HEK293 (cell line): Measurements from ENCODE around the gene CELF6.

Experiments used
- CTCF ChIA-PET: fragments of 350-600 bp; formaldehyde crosslinking; extraction: SDS; loops from one replicate; lab custom pipeline; 2021; ENCODE audit warnings: antibody characterized with exemption; lab: Yijun Ruan, JAX
- POLR2A ChIA-PET: fragments of 300-600 bp; formaldehyde crosslinking; extraction: SDS; loops from one replicate; lab custom pipeline; 2020; ENCODE audit warnings: antibody characterized with exemption, inconsistent platforms; lab: Yijun Ruan, JAX
- H3K27ac ChIP-seq: fragments of 200-500 bp; sonication (Bioruptor generic); 2 replicates; pipeline ENCODE4 v1.5.1; 2014; ENCODE audit warnings: low read depth, low read length, control low read depth, inconsistent platforms; ENCODE audit errors: extremely low read depth
- H3K36me3 ChIP-seq, 2 experiments: fragments of 200-500 bp in 1 of 2; sonication (Bioruptor generic) in 1 of 2; 1 replicate in 1 of 2; 2 replicates in 1 of 2; pipeline ENCODE4 v1.5.1; 2014 to 2017; ENCODE audit warnings: inconsistent platforms in 2 of 2, low read length in 2 of 2; ENCODE audit not compliant: control insufficient read depth in 2 of 2, insufficient read depth in 1 of 2
- H3K4me1 ChIP-seq: fragments of 200-500 bp; sonication (Bioruptor generic); 2 replicates; pipeline ENCODE4 v1.5.1; 2014; ENCODE audit warnings: mild to moderate bottlenecking, low read length, inconsistent platforms; ENCODE audit not compliant: control insufficient read depth, insufficient read depth
- H3K4me3 ChIP-seq: 2 replicates; pipeline ENCODE4 v1.5.1; 2011; ENCODE audit warnings: low read depth, mild to moderate bottlenecking, control low read depth, low read length, moderate library complexity
- H3K9me3 ChIP-seq: fragments of 200-500 bp; sonication (Bioruptor generic); 2 replicates; pipeline ENCODE4 v1.5.1; 2014; ENCODE audit warnings: low read depth, low read length, inconsistent platforms; ENCODE audit not compliant: control insufficient read depth, insufficient read depth
- AEBP2 ChIP-seq: fragments of 450-650 bp; formaldehyde crosslinking; IDR thresholded peaks from 2 replicates; pipeline ENCODE4 v1.5.1; 2016; ENCODE audit warnings: missing biosample characterization, missing genetic modification characterization, borderline replicate concordance
- FEZF1 ChIP-seq: fragments of 450-650 bp; formaldehyde crosslinking; IDR thresholded peaks from 2 replicates; pipeline ENCODE4 v1.5.1; 2016; ENCODE audit warnings: missing biosample characterization, missing genetic modification characterization
- SCRT2 ChIP-seq: fragments of 450-650 bp; formaldehyde crosslinking; IDR thresholded peaks from 2 replicates; pipeline ENCODE4 v1.5.1; 2016; ENCODE audit warnings: missing biosample characterization, missing genetic modification characterization
- ZBTB10 ChIP-seq: fragments of 450-650 bp; formaldehyde crosslinking; IDR thresholded peaks from 2 replicates; pipeline ENCODE4 v1.5.1; 2016; ENCODE audit warnings: missing biosample characterization, missing genetic modification characterization
- ZBTB26 ChIP-seq: fragments of 450-650 bp; formaldehyde crosslinking; optimal IDR thresholded peaks from 2 replicates; pipeline ENCODE3; 2016; ENCODE audit warnings: missing biosample characterization, mild to moderate bottlenecking, missing genetic modification characterization
- ZBTB49 ChIP-seq: fragments of 450-650 bp; formaldehyde crosslinking; IDR thresholded peaks from 2 replicates; pipeline ENCODE4 v1.5.1; 2016; ENCODE audit warnings: missing biosample characterization, missing genetic modification characterization, low read depth
- ZIC2 ChIP-seq: fragments of 450-650 bp; formaldehyde crosslinking; IDR thresholded peaks from 2 replicates; pipeline ENCODE4 v1.5.1; 2016; ENCODE audit warnings: missing biosample characterization, missing genetic modification characterization
- ZNF148 ChIP-seq: fragments of 450-650 bp; formaldehyde crosslinking; IDR thresholded peaks from 2 replicates; pipeline ENCODE4 v1.5.0; 2017; ENCODE audit warnings: missing biosample characterization, missing genetic modification characterization, borderline replicate concordance
- ZNF169 ChIP-seq: fragments of 450-650 bp; formaldehyde crosslinking; IDR thresholded peaks from 2 replicates; pipeline ENCODE4 v1.5.1; 2016; ENCODE audit warnings: missing biosample characterization, missing genetic modification characterization
- ZNF211 ChIP-seq: fragments of 450-650 bp; formaldehyde crosslinking; IDR thresholded peaks from 2 replicates; pipeline ENCODE4 v1.5.1; 2016; ENCODE audit warnings: low read depth, missing biosample characterization, missing genetic modification characterization
- ZNF311 ChIP-seq: fragments of 450-650 bp; formaldehyde crosslinking; IDR thresholded peaks from 2 replicates; pipeline ENCODE4 v1.5.1; 2017; ENCODE audit warnings: missing biosample characterization, missing genetic modification characterization, borderline replicate concordance
- ZNF354C ChIP-seq: fragments of 450-650 bp; formaldehyde crosslinking; IDR thresholded peaks from 2 replicates; pipeline ENCODE4 v1.5.1; 2016; ENCODE audit warnings: missing biosample characterization, missing genetic modification characterization, low read depth, borderline replicate concordance
- ZNF596 ChIP-seq: fragments of 450-650 bp; IDR thresholded peaks from 2 replicates; pipeline ENCODE4 v1.5.0; 2018; ENCODE audit warnings: missing biosample characterization, mild to moderate bottlenecking, missing genetic modification characterization, moderate library complexity

Gene CELF6

GRCh38 chr15:72345806-72346205 lies 25.8 kb upstream of the CELF6 start:
- Histone ChIP-seq H3K4me3 (no peak overlapping the region), H3K36me3 (peaks cover 7 to 76% of the 10 kb centered on the region in 2 experiments), H3K27ac (no peak overlapping the region), H3K9me3 (no peaks in the 10 kb centered on the region), H3K4me1 (no peaks in the 10 kb centered on the region)
- POLR2A ChIA-PET: no interaction called here
- TF ChIP-seq ZNF311 (tag by site-specific recombination) (no peak), FEZF1 (tag by site-specific recombination) (no peak), ZNF596 (tag by site-specific recombination) (no peak), ZBTB26 (tag by site-specific recombination) (no peak), ZIC2 (no peak), ZNF148 (tag by site-specific recombination) (no peak), ZNF211 (tag by site-specific recombination) (no peak), ZBTB49 (tag by site-specific recombination) (no peak), AEBP2 (tag by site-specific recombination) (no peak), ZNF354C (tag by site-specific recombination) (no peak), ZBTB10 (tag by site-specific recombination) (no peak)
- CTCF ChIA-PET: no interaction called here

GRCh38 chr15:72345280-72345679 lies 25.3 kb upstream of the CELF6 start:
- no peaks in the 10 kb centered on the region for H3K9me3 ChIP-seq
- H3K27ac ChIP-seq: no peak overlapping the region
- TF ChIP-seq SCRT2 (tag by site-specific recombination) (peak; percentile 90), ZNF169 (tag by site-specific recombination) (no peak)
- ChIA-PET POLR2A (interaction anchor here (0.6 kb wide), 1 partner anchor 15 kb away, joined by 3 read pairs; no protein-coding TSS in a partner anchor), CTCF (no interaction called here)
- H3K4me3 ChIP-seq: no peak overlapping the region
- H3K4me1 ChIP-seq: no peaks in the 10 kb centered on the region
- peaks cover 7 to 71% of the 10 kb centered on the region in 2 experiments for H3K36me3 ChIP-seq
